Measurements from ENCODE around the gene FITM1.

GRCh38 chr14:24113379-24113800 lies 17.1 kb upstream of the FITM1 start:
- TF ChIP-seq CTCF (IDR thresholded peaks at IDR 0.05; ENCODE audit: insufficient read depth, low read length) (no peak), GABPA (IDR thresholded peaks at IDR 0.05; ENCODE audit: low read depth) (no peak), REST (IDR thresholded peaks at IDR 0.05; ENCODE audit: insufficient replicate concordance, low read depth) (no peak), POLR2AphosphoS5 (IDR thresholded peaks at IDR 0.05; ENCODE audit: low read depth) (no peak), SPI1 (IDR thresholded peaks at IDR 0.05; ENCODE audit: borderline replicate concordance, low read depth) (no peak)
